Ishikawa (cell line): ENCODE measurements around the gene SUCLG2.

Experiments
- CEBPB ChIP-seq: IDR thresholded peaks from 2 replicates; pipeline ENCODE4 v1.6.1; 2012
- CREB1 ChIP-seq: IDR thresholded peaks from 2 replicates; pipeline ENCODE4 v1.6.1; 2012; ENCODE audit warnings: low read depth
- EGR1 ChIP-seq: IDR thresholded peaks from 2 replicates; pipeline ENCODE4 v1.6.1; 2012
- EP300 ChIP-seq: IDR thresholded peaks from 2 replicates; pipeline ENCODE4 v1.6.1; 2012; ENCODE audit warnings: borderline replicate concordance
- FOXM1 ChIP-seq: IDR thresholded peaks from 2 replicates; pipeline ENCODE4 v1.6.1; 2012; ENCODE audit warnings: low read depth, borderline replicate concordance
- NFIC ChIP-seq: IDR thresholded peaks from 2 replicates; pipeline ENCODE4 v1.6.1; 2012
- RAD21 ChIP-seq: IDR thresholded peaks from 2 replicates; pipeline ENCODE4 v1.6.1; 2012; ENCODE audit warnings: low read depth
- TAF1 ChIP-seq: IDR thresholded peaks from 2 replicates; pipeline ENCODE4 v1.6.1; 2012; ENCODE audit warnings: low read depth, mild to moderate bottlenecking
- TCF12 ChIP-seq: IDR thresholded peaks from 2 replicates; pipeline ENCODE4 v1.6.1; 2012; ENCODE audit warnings: low read depth
- TEAD4 ChIP-seq: IDR thresholded peaks from 2 replicates; pipeline ENCODE4 v1.6.1; 2012
- YY1 ChIP-seq: IDR thresholded peaks from 2 replicates; pipeline ENCODE4 v1.6.1; 2012; ENCODE audit warnings: low read depth
- ZBTB7A ChIP-seq: IDR thresholded peaks from 2 replicates; pipeline ENCODE4 v1.6.1; 2012; ENCODE audit warnings: low read depth
- TF ChIP-seq, protein P1 (sequence below): IDR thresholded peaks from 2 replicates; pipeline ENCODE4 v1.6.1; 2012
- TF ChIP-seq, protein P2 (sequence below): IDR thresholded peaks from 2 replicates; pipeline ENCODE4 v1.6.1; 2012; ENCODE audit warnings: low read depth, mild to moderate bottlenecking
- TF ChIP-seq, protein P3 (sequence below): IDR thresholded peaks from 2 replicates; pipeline ENCODE4 v1.6.1; 2012

The SUCLG2 gene

GRCh38 chr3:67461667-67462142, 192.7 kb downstream of the SUCLG2 start:
- TF ChIP-seq CREB1 (no peak), TCF12 (no peak), ZBTB7A (no peak), TEAD4 (no peak), RAD21 (no peak), EP300 (no peak), NFIC (no peak), CEBPB (no peak), YY1 (no peak), EGR1 (no peak), TAF1 (no peak), FOXM1 (no peak)
- TF ChIP-seq, protein P1, sequence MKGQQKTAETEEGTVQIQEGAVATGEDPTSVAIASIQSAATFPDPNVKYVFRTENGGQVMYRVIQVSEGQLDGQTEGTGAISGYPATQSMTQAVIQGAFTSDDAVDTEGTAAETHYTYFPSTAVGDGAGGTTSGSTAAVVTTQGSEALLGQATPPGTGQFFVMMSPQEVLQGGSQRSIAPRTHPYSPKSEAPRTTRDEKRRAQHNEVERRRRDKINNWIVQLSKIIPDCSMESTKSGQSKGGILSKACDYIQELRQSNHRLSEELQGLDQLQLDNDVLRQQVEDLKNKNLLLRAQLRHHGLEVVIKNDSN = no peak
- TF ChIP-seq, protein P2, sequence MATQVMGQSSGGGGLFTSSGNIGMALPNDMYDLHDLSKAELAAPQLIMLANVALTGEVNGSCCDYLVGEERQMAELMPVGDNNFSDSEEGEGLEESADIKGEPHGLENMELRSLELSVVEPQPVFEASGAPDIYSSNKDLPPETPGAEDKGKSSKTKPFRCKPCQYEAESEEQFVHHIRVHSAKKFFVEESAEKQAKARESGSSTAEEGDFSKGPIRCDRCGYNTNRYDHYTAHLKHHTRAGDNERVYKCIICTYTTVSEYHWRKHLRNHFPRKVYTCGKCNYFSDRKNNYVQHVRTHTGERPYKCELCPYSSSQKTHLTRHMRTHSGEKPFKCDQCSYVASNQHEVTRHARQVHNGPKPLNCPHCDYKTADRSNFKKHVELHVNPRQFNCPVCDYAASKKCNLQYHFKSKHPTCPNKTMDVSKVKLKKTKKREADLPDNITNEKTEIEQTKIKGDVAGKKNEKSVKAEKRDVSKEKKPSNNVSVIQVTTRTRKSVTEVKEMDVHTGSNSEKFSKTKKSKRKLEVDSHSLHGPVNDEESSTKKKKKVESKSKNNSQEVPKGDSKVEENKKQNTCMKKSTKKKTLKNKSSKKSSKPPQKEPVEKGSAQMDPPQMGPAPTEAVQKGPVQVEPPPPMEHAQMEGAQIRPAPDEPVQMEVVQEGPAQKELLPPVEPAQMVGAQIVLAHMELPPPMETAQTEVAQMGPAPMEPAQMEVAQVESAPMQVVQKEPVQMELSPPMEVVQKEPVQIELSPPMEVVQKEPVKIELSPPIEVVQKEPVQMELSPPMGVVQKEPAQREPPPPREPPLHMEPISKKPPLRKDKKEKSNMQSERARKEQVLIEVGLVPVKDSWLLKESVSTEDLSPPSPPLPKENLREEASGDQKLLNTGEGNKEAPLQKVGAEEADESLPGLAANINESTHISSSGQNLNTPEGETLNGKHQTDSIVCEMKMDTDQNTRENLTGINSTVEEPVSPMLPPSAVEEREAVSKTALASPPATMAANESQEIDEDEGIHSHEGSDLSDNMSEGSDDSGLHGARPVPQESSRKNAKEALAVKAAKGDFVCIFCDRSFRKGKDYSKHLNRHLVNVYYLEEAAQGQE = no peak
- TF ChIP-seq, protein P3, sequence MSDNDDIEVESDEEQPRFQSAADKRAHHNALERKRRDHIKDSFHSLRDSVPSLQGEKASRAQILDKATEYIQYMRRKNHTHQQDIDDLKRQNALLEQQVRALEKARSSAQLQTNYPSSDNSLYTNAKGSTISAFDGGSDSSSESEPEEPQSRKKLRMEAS = no peak

DNA sequence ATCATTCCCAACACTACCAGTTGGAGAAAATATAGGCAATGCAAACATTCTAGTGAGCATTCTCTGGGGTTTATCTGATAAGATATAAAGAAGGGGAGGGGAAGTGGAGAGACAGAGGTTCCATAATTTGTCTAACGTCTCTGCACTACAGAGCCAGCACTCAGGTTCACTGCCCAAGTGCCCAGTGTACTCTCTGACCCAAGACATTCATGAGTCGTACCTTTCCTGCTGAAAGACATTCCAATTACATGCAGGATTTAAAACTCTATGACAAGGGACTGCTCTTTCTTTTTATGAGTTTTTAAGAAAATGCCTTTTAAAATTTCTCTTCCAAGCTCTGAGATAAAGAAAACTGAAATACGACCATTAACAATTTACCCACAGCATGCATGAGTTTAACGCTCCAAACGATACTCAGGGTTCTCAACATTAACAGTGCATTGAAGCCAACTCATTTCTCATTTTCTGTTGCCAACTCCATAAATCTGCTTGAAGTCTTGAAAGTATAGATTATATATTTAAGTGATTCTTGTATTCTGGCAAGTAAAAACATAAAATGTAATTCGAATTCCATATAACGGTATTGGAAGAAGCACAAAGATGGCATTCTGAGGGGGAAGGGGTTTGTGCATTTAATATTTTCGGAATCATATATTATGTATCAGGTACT, 193.4 kb downstream of the SUCLG2 start:
- no peak for TF ChIP-seq CEBPB
- no peak for TF ChIP-seq TCF12
- TF ChIP-seq TAF1 = no peak
- no peak for TF ChIP-seq FOXM1
- TF ChIP-seq, protein P3 = no peak
- TF ChIP-seq CREB1 = no peak
- TF ChIP-seq RAD21 = no peak
- TF ChIP-seq EGR1 = no peak
- TF ChIP-seq, protein P1 = no peak
- TF ChIP-seq ZBTB7A = no peak
- TF ChIP-seq YY1 = no peak
- TF ChIP-seq, protein P2 = no peak
- TF ChIP-seq EP300 = no peak
- no peak for TF ChIP-seq TEAD4
- TF ChIP-seq NFIC = no peak

- TF ChIP-seq, protein P2 = no peak
- TF ChIP-seq TEAD4 (no peak), NFIC (no peak), EGR1 (no peak), EP300 (no peak), TAF1 (no peak), FOXM1 (no peak), TCF12 (no peak)
- TF ChIP-seq, protein P1 = no peak
- TF ChIP-seq, protein P3 = no peak
These were observed 194.6 kb downstream of the SUCLG2 start for GRCh38 chr3:67459796-67460195.
